WTC11 (cell line): ENCODE data around the gene ZNF385A. TPM values are rescaled to one million over a fixed set of nuclear protein-coding genes. Genes with fewer than 3 reads are reported as not detected.

ENCODE experiments used
- ATAC-seq: fragments of 200-7000 bp; cut with Tn5 transposase; 2 replicates; pipeline ENCODE4 v1.10.0; 2021; ENCODE audit warnings: mild to moderate bottlenecking, moderate library complexity
- CTCF ChIA-PET: fragments of 300-600 bp; sonication (Branson Sonifier 250); formaldehyde crosslinking; loops from one replicate; lab custom pipeline; 2021; ENCODE audit warnings: antibody characterized with exemption; lab: Charles Lee
- POLR2A ChIA-PET: fragments of 350-600 bp; sonication (Branson Sonifier 250); formaldehyde crosslinking; loops from one replicate; lab custom pipeline; 2021; ENCODE audit warnings: antibody characterized with exemption; lab: Charles Lee
- DNase-seq: peaks from one replicate; pipeline ENCODE4 v3.0.0; 2021; ENCODE audit warnings: low spot score
- H3K27ac Mint-ChIP-seq: 2 replicates; pipeline ENCODE4 v1.8.0; 2021; ENCODE audit warnings: mixed read lengths
- H3K27me3 Mint-ChIP-seq: 2 replicates; pipeline ENCODE4 v1.8.0; 2021; ENCODE audit warnings: low read depth, mild to moderate bottlenecking, moderate library complexity, mixed read lengths
- H3K36me3 Mint-ChIP-seq: 2 replicates; pipeline ENCODE4 v1.8.0; 2021; ENCODE audit warnings: mixed read lengths
- H3K4me1 Mint-ChIP-seq: 2 replicates; pipeline ENCODE4 v1.8.0; 2022; ENCODE audit warnings: mixed read lengths
- H3K4me3 Mint-ChIP-seq: 2 replicates; pipeline ENCODE4 v1.8.0; 2021; ENCODE audit warnings: mild to moderate bottlenecking, moderate library complexity, mixed read lengths
- H3K9me3 Mint-ChIP-seq: 2 replicates; pipeline ENCODE4 v1.8.0; 2021; ENCODE audit warnings: mixed read lengths
- ATF1 ChIP-seq: sonication (generic); formaldehyde crosslinking; IDR thresholded peaks from 2 replicates; pipeline ENCODE4 v1.8.1; 2023; ENCODE audit warnings: mild to moderate bottlenecking, moderate library complexity, missing genetic modification reagents
- ATF6 ChIP-seq: sonication (generic); formaldehyde crosslinking; IDR thresholded peaks from 2 replicates; pipeline ENCODE4 v1.8.1; 2023; ENCODE audit warnings: mild to moderate bottlenecking, missing genetic modification reagents
- CREM ChIP-seq: sonication (generic); formaldehyde crosslinking; IDR thresholded peaks from 2 replicates; pipeline ENCODE4 v1.8.1; 2022; ENCODE audit warnings: mild to moderate bottlenecking, missing genetic modification reagents, moderate library complexity
- EMX1 ChIP-seq: fragments of 250-450 bp; sonication (Bioruptor Pico); IDR thresholded peaks from 2 replicates; pipeline ENCODE4 v1.8.0; 2021; ENCODE audit warnings: mild to moderate bottlenecking
- ERG ChIP-seq: fragments of 250-450 bp; sonication (Bioruptor Pico); IDR thresholded peaks from 2 replicates; pipeline ENCODE4 v1.8.0; 2021; ENCODE audit warnings: mild to moderate bottlenecking
- FOXK1 ChIP-seq: sonication (generic); formaldehyde crosslinking; IDR thresholded peaks from 2 replicates; pipeline ENCODE4 v1.8.0; 2022; ENCODE audit warnings: mild to moderate bottlenecking, moderate library complexity, missing genetic modification reagents
- HMGXB4 ChIP-seq: sonication (generic); formaldehyde crosslinking; IDR thresholded peaks from 2 replicates; pipeline ENCODE4 v1.8.1; 2023; ENCODE audit warnings: mild to moderate bottlenecking, moderate library complexity, missing genetic modification reagents
- MYBL2 ChIP-seq: sonication (generic); formaldehyde crosslinking; IDR thresholded peaks from 2 replicates; pipeline ENCODE4 v1.8.1; 2023; ENCODE audit warnings: mild to moderate bottlenecking, moderate library complexity, missing genetic modification reagents
- NFE2L1 ChIP-seq: sonication (generic); formaldehyde crosslinking; IDR thresholded peaks from 2 replicates; pipeline ENCODE4 v1.8.1; 2023; ENCODE audit warnings: missing genetic modification reagents
- NR2C2 ChIP-seq: sonication (generic); formaldehyde crosslinking; IDR thresholded peaks from 2 replicates; pipeline ENCODE4 v1.8.0; 2022; ENCODE audit warnings: mild to moderate bottlenecking, missing genetic modification reagents
- PRRX2 ChIP-seq: fragments of 250-450 bp; sonication (Bioruptor Pico); IDR thresholded peaks from 2 replicates; pipeline ENCODE4 v1.8.0; 2021; ENCODE audit warnings: mild to moderate bottlenecking
- ZNF263 ChIP-seq: sonication (generic); formaldehyde crosslinking; IDR thresholded peaks from 2 replicates; pipeline ENCODE4 v1.8.1; 2022; ENCODE audit warnings: low read depth, mild to moderate bottlenecking, moderate library complexity, missing genetic modification reagents
- ZNF317 ChIP-seq: sonication (generic); formaldehyde crosslinking; IDR thresholded peaks from 2 replicates; pipeline ENCODE4 v1.8.1; 2023; ENCODE audit warnings: low read depth, mild to moderate bottlenecking, moderate library complexity, missing genetic modification reagents, borderline replicate concordance
- ZNF423 ChIP-seq: fragments of 250-450 bp; sonication (Bioruptor Pico); IDR thresholded peaks from 2 replicates; pipeline ENCODE4 v2.1.2; 2022; ENCODE audit warnings: mild to moderate bottlenecking, moderate library complexity
- ZNF425 ChIP-seq: fragments of 250-450 bp; sonication (Bioruptor Pico); conservative IDR thresholded peaks from 2 replicates; pipeline ENCODE4 v1.9.0; 2021; ENCODE audit warnings: mild to moderate bottlenecking
- ZNF532 ChIP-seq: fragments of 250-450 bp; sonication (Bioruptor Pico); IDR thresholded peaks from 2 replicates; pipeline ENCODE4 v1.9.0; 2021; ENCODE audit warnings: mild to moderate bottlenecking, borderline replicate concordance
- ZNF671 ChIP-seq: fragments of 250-450 bp; sonication (Bioruptor Pico); IDR thresholded peaks from 2 replicates; pipeline ENCODE4 v1.8.0; 2021; ENCODE audit warnings: mild to moderate bottlenecking
- ZSCAN18 ChIP-seq: fragments of 250-450 bp; sonication (Bioruptor Pico); IDR thresholded peaks from 2 replicates; pipeline ENCODE4 v2.1.2; 2022; ENCODE audit warnings: mild to moderate bottlenecking, moderate library complexity
- total RNA-seq: library from RNA; stranded (reverse); gene quantifications from 3 replicates; pipeline ENCODE4 v1.2.3, GENCODE V29; 2021

Gene ZNF385A
- total RNA-seq, 1 experiment from 2014 or later = 23.5 TPM

GRCh38 chr12:54420766-54421144 is 36.2 kb upstream of the ZNF385A start:
- TF ChIP-seq NFE2L1 (CRISPR knock-in tag) (no peak), ZNF423 (CRISPR knock-in tag) (no peak), EMX1 (CRISPR knock-in tag) (no peak)
- peak overlapping the region; percentile 48; the same call in 1 of the 2 replicates for H3K27ac Mint-ChIP-seq
- no peaks in the 10 kb centered on the region for H3K9me3 Mint-ChIP-seq
- ATAC-seq (no peak), DNase-seq (no peak)
- ChIA-PET POLR2A (interaction anchor here (0.7 to 1.0 kb wide), 3 partner anchors 7 to 31 kb away, joined by 3 to 6 read pairs (median 5); no protein-coding TSS in a partner anchor), CTCF (interaction anchor here (0.7 to 7.7 kb wide), 4 partner anchors 18 to 389 kb away, joined by 4 to 109 read pairs (median 12); no protein-coding TSS in a partner anchor)
- peaks cover 38% of the 10 kb centered on the region for H3K4me1 Mint-ChIP-seq
- no peaks in the 10 kb centered on the region for H3K36me3 Mint-ChIP-seq
- H3K4me3 Mint-ChIP-seq = peak overlapping the region; percentile 84; the same call in 1 of the 2 replicates
- H3K27me3 Mint-ChIP-seq = peaks cover 76% of the 10 kb centered on the region

- ChIA-PET POLR2A (interaction anchor here (0.7 to 1.5 kb wide), 3 partner anchors 13 to 160 kb away, joined by 3 to 5 read pairs (median 4); no protein-coding TSS in a partner anchor), CTCF (interaction anchor here (0.7 to 7.7 kb wide), 9 partner anchors 9 to 160 kb away, joined by 3 to 109 read pairs (median 10); no protein-coding TSS in a partner anchor)
- peak within 1 kb of the TSS; percentile 84 for H3K4me3 Mint-ChIP-seq
- DNase-seq (peak; percentile 62), ATAC-seq (peak; percentile 40)
- no peaks in the 10 kb centered on the region for H3K9me3 Mint-ChIP-seq
- TF ChIP-seq ZNF425 (CRISPR knock-in tag) = no peak
- no peak for TF ChIP-seq MYBL2 (CRISPR knock-in tag)
- TF ChIP-seq ATF1 (CRISPR knock-in tag) = no peak
- no peak for TF ChIP-seq FOXK1 (CRISPR knock-in tag)
- no peak for TF ChIP-seq ZNF263 (CRISPR knock-in tag)
- TF ChIP-seq NR2C2 (CRISPR knock-in tag) = no peak
- no peak for TF ChIP-seq ZNF423 (CRISPR knock-in tag)
- no peak for TF ChIP-seq ATF6 (CRISPR knock-in tag)
- TF ChIP-seq ZNF317 (CRISPR knock-in tag) = no peak
- TF ChIP-seq HMGXB4 = no peak
- TF ChIP-seq ERG (CRISPR knock-in tag) = no peak
- TF ChIP-seq ZNF671 (CRISPR knock-in tag) = no peak
- TF ChIP-seq ZSCAN18 (CRISPR knock-in tag) = no peak
- no peak for TF ChIP-seq CREM (CRISPR knock-in tag)
- no peak for TF ChIP-seq ZNF532 (CRISPR knock-in tag)
- no peak for TF ChIP-seq PRRX2
- H3K27me3 Mint-ChIP-seq = peaks cover 63% of the 10 kb centered on the region
- H3K36me3 Mint-ChIP-seq = no peaks in the 10 kb centered on the region
- H3K27ac Mint-ChIP-seq = no peak within 1 kb of the TSS
- peaks cover 34% of the 10 kb centered on the region for H3K4me1 Mint-ChIP-seq
Measured at GRCh38 chr12:54419088-54419887, 34.8 kb upstream of the ZNF385A start, which contains the start of gene ITGA5. Gene ITGA5 (minus strand): TSS chr12:54419266. CDS start chr12:54419198, 68 bp downstream.
